Renal cortex interstitium (tissue), 11 donors: ENCODE measurements around the gene CD3G. TPM values are rescaled to one million over a fixed set of nuclear protein-coding genes. Genes with fewer than 3 reads are reported as not detected.
A peak's percentile ranks its signal among the peaks of the same experiment; 100 is the strongest.
"Not testable (repeated sequence)": the region's sequence is repeated elsewhere in the genome, so short reads cannot be mapped to it uniquely, and the experiment has no call there.

Source experiments
- DNase-seq, 11 donors: peaks; one replicate each; pipeline ENCODE4 v3.0.0-alpha.2; 2013; ENCODE audit warnings: low read depth in 9 of 11, low spot score in 4 of 11; ENCODE audit errors: extremely low read depth in 1 of 11
- polyA plus RNA-seq, 3 donors: library from polyadenylated mRNA; unstranded; fragments of 120-200 nt; gene quantifications; one replicate each; pipeline ENCODE4 v1.2.1, GENCODE V29; 2013; ENCODE audit not compliant: insufficient read length in 3 of 3

The CD3G gene
- polyA plus RNA-seq, 3 donors, result 0.07 to 0.20 (median 0.17) TPM

DNA sequence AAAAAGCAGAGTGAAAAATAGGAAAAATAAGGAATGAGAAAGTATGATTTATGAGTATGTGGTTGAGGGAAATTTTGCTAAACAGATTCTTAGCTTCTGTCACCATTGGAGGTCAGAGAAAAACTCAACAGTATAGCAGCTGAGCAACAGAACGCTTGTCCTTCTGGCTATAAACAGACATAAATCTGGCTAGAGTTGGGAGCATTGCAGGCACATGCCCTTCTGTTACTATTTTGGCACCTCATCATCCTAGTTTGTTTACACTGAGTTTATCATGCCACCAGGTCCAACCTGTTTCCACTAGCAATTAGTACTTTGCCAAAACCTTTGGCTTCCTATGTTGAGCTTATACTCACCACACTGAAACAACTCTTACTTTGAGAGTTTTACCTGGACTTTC, 22.1 kb downstream of the CD3G start:
- no peak for DNase-seq

DNA sequence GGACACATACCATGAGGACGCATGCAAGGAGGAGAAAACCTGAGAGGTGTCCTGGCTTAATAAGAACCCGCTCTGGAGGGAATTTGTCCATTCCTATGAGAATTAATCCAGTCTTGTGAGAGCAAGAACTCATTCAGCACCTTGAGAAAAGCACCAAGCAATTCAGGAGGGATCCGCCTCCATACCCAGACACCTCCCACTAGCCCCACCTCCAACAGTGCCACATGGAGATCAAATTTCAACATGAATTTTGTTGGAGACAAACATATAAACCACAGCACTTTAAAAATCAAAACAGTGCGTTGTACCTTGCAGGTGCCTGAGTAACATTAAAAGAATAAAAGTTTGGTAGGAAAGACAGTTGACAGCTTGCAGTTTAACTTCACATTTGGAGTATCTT, 26.6 kb downstream of the CD3G start:
- no peak for DNase-seq

DNA sequence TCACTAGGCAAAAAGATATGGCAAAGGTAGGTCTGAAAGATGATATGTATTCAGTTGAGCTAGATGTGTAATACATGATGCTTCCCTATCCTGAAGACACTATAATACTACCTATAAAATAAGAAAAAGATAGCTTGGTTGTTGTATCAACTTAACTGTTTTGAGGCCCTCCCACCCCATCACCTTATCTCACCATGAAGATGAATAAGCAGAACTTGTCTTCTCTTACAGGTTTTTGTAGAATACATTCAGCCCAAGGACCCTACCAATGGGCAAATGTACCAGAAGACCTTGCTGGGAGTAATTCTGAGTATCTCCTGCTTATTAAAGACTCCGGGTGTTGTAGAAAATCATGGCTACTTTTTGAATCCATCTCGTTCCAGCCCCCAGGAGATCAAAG, 29.1 kb downstream of the CD3G start:
- DNase-seq, result no peak

DNA sequence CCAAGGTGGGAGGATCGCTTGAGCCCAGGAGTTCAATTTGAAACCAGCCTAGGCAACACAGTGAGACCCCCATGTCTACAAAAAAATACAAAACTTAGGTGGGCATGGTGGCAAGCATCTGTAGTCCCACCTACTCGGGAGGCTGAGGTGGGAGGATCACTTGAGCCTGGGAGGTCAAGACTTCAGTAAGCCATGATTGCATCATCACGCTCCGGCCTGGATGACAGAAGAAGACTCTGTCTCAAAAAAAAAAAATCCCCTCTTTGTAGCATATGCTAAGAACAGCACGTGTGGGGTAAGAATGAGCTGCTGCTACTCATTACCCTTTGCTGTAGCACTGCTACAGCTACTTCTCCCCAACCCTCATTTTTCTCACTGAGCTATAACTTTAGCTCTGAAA, 29.7 kb downstream of the CD3G start:
- DNase-seq, result no peak

DNA sequence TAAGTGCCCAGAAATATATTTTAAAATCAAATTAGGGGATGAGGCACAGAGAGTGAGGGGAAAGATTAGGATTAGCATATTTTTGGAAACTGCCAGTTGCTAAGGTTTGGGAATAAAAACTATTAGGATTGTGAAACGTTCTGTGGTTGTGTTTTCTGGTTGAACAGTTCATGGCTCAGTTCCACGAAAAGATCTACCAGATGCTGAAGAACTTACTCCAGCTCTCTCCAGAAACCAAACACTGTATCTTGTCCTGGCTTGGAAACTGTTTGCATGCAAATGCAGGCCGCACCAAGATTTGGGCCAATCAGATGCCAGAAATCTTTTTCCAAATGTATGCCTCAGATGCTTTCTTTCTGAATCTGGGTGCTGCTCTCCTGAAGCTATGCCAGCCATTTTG, 30.6 kb downstream of the CD3G start:
- no peak for DNase-seq

DNA sequence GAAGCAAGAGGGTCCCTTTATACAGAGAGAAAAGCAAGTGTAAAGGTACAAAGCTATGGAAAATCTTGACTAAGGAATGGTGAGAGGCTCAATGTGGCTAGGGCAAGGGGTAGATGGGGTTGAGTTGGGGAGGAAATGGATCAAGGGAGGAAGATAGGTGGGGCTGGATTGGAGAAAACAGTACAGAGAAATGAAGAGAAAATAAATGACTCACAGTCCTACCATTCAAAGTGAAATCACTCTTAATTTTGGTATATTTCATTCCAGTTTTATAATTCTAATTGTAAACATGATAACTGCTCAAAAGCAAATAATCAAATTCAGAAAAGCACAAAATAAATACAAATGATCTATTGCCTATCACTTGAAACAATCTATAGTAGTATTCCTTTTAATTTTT, 31.8 kb downstream of the CD3G start:
- DNase-seq, result no peak

DNA sequence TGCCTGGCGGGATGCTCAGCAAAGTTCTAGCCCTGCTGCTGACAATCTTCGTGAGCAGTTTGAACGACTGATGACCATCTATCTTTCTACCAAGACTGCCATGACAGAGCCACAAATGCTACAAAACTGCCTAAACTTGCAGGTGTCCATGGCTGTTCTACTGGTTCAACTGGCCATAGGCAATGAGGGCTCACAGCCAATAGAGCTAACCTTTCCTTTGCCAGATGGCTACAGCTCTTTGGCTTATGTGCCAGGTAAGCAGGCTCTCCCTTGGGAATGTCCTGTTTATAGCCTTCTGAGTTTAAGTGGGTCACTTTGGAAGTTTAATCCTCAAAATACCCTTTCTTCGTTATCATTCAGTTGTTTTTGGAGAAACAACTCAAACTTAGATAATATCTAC, 35.4 kb downstream of the CD3G start:
- DNase-seq, result no peak

DNA sequence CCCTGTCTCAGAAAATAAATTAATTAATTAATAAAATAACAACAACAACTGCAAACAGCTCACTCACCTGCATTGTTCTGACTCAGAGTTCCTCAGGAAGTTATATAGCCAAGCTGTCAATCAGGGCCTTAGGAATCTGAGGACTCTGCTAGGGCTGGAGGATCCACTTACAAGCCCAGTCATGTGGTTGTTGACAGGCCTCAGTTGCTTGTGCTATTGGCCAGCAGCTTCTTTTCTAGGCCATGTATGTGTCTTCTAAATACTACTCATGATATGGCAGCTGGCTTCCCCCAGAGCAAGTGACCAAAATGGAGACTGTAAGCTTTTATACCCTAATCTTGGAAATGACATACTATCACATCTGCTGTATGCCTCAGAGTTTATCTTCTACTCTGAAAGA, 36.4 kb downstream of the CD3G start:
- DNase-seq, result no peak

DNA sequence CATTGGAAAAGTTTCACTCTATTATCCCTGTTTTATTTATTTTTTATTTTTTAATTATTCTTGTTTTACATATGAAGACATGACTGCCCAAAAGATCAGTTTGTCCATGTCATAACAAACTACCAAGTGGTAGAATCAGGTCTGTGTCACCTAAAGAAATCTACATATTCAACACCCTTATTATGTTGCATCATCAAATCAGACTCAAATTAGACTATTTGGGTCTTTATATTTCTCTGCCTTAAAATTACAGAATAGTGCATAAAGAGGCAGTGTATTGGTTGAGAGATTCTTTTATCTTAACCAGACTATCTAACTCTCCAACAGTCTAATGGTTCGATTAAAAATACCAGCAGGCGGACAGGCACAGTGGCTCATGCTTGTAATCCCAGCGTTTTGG, 38.8 kb downstream of the CD3G start:
- DNase-seq, result no peak

DNA sequence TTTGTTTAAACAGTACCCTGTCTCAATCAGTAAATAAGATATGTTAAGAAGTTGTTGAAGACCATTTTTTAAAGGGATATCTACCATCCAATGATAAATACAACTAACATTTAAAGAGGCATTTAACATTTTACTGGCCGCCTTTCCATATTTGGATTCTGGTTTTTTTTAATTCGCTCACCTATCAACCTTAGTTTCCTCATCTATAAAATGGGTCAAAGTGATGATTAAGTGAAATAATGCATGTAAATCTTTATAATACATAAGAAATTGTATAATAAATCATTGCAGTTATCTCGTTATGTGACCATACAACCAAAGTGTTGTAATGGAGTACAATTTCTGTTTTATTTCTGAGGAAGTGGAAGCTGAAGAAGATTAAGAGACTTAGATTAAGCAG, 39.5 kb downstream of the CD3G start:
- DNase-seq, result no peak

DNA sequence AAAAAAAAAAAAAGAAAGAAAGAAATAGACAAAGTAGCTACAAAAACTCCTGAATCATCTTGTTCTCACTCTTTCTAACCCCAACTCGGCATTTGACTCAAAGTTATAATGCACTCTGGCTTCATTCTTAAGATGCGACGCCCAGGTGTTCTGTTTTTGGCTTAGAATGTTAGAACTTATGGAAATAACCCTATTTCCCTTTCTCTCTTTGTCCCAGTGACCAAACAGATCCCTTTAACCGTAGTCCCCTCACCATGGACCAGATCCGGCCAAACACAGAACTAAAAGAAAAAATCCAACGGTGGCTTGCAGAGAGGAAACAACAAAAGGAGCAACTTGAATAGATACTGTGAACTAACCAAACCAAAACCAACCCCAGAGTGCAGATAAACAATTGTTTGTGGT, 52.0 kb downstream of the CD3G start:
- DNase-seq, result no peak

DNA sequence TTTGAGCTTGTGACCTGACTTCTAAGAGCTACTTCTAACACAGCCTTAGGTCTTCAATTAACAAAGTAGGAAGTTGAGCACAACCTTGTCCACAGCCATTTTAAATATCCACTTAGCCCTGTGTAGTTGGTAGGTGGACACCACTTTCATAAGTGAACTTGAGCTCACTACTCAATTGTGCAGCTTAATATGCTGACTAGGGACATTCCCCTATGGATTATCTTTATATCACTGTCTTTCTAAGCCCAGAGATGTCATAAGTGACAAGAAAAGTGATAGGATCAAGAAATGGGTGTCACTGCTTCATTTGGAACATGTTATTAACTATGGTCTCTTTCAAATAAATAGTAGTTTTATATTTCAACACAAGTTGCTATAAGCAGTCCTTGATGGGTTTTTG, 53.3 kb downstream of the CD3G start:
- no peak for DNase-seq

DNA sequence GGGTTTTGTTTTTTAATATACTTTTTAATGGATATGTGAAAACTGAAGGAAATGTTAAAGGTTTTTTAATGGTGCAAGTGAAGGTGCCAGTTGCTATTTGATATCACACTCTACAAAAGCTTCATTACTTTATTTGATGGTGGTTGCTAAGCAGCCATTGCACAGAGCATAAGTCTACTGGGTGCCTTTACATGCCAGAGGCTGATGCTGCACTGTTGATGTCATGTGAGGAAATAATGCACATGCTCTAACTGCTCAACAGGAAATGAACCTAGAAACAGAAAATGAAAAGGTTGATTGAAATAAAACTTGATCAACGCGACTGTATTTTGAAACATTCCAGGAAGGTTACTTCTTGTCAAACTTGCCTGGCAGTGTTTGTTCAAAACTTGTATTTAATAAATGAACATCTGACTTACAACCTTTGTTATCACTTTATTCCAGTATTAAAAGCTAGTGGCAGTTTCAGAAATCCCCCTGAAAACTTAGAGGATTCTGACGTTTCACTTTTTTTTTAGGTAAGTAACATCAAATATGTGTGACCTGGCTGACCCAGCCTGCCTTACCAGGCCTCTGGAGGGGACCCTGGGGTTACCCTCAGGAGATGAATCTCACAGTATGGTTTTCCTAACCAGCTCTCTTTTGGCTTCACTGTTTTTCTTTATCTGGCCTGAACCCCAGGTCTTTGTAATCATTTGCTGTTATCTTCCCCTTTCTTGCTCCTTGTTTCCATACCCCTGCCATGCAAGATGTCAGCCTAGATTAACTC, 54.8 kb downstream of the CD3G start:
- no peak for DNase-seq

DNA sequence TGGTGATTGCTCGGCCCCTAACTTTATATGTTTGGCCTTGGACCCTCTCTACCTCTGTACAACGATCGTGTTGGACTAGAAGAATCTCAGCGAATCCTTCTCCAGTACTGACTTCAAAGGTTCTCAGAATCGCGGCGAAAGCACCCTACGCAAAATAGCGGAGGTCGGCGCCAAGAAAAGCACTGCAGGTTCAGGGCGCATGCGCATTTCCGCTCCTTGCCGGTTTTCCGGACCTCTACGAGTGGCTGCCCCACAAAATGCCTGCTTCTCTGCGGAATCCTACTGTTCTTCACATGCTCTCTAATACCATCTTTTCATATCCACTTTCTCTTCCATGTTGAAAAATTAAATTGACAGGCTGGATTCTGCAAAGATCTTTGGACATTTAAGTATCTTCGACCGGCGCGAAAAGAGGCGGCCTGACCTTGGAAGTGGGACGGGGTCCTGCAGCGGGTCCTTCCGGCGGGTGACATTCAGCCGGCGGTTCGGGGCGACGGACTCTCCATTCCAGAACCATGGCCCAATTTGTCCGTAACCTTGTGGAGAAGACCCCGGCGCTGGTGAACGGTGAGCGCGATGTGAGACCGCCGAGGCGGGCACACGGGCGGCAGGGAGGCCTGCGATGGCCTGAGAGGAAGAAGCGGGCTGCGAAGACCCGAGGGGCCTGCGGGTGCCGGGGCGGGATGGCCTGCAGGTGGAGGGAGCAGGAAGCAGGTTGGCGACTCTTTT, 57.2 kb downstream of the CD3G start, which contains the start of gene ATP5MG:
ATP5MG (plus strand) TSS at position 456 of the 729 bp plus-strand sequence; CDS start at position 516, 60 bp downstream.
- peak; percentile 74 to 96 (median 88) for DNase-seq

DNA sequence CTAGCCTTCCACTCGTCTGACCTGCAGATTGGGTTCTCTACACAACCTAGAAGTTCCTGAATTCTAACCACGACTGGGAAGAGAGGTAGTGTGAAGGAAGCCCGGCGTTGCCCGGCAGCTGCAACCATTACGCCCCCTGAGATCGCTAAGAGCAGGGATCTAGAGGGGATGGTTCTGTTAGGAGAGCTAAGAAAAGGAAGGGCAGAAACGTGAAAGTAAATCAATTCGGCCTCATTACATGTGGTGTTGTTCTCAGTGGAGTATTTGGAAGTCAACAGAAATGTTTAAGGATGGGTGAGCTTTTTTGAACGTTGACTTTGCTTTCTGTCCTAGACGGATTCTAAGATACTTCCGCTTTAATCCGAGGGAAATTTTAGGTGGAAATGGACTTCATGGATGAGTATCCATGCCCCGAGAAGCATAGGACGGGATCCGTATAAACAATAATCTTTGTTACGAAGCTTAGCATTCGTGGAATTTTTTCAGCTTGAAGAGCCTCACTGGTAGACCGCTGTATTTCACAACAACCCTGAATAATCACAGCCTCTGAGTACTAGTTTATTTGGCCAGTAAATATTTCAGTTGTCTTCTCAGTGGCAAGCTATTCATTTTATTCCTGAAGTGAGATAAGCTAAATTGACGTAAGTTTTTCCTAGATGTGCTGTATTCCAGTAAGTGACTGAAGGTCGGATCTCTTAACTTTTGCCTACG, 57.9 kb downstream of the CD3G start:
- DNase-seq, result peak in 1 of 11 donors; percentile 11

DNA sequence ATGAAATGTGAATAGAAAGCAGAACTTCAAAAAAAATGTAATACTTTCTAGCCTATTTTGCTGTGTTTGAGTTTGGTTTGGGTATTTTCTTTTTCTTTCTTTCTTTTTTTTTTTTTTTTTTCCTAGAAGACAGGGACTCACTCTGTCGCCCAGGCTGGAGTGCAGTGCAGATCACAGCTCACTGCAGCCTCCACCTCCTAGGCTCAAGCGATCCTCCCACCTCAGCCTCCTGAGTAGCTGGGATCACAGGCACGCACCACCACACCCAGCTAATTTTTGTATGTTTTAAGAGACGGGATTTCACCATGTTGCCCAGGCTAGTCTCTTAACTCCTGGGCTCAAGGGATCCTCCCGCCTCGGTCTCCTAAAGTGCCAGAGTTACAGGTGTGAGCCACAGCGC, 58.5 kb downstream of the CD3G start:
- not testable (repeated sequence) for DNase-seq
